Hepatocyte (in vitro differentiated cells): ENCODE measurements around the gene RBM17.

ENCODE experiments used
- EZH2 ChIP-seq: fragments of 200-600 bp; sonication (generic); IDR thresholded peaks from 2 replicates; pipeline ENCODE4 v1.6.1; 2016; ENCODE audit warnings: antibody characterized with exemption, mild to moderate bottlenecking, borderline replicate concordance
- EZH2phosphoT487 ChIP-seq: fragments of 200-600 bp; sonication (generic); IDR thresholded peaks from one replicate; pipeline ENCODE4 v1.6.1; 2018; ENCODE audit warnings: antibody characterized with exemption, mild to moderate bottlenecking, low read depth, moderate library complexity; ENCODE audit not compliant: unreplicated experiment, severe bottlenecking
- TF ChIP-seq, protein P1 (sequence below): fragments of 200-600 bp; sonication (generic); IDR thresholded peaks from 2 replicates; pipeline ENCODE4 v1.5.1; 2016; ENCODE audit warnings: antibody characterized with exemption, mild to moderate bottlenecking; ENCODE audit not compliant: poor library complexity

DNA sequence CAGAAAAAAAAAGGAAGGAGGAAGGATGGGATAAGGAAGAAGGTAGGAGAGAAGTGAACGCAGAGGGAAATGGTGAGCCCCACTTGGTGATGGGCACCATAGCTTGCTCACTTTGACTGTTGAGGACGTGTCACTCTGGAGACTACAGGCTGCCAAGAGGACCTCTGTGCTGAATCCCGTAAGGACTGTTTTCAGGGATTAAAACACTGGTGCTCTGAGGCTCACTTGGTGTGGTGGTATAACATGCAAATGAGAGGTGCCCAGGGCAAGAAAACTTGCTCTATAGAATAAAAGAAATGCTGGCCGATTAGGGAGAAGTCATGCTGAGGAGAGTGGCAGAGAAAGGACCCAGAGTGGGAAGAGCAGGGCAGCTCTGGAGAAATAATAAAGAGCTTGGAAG is 21.4 kb upstream of the RBM17 start:
- TF ChIP-seq, protein P1, sequence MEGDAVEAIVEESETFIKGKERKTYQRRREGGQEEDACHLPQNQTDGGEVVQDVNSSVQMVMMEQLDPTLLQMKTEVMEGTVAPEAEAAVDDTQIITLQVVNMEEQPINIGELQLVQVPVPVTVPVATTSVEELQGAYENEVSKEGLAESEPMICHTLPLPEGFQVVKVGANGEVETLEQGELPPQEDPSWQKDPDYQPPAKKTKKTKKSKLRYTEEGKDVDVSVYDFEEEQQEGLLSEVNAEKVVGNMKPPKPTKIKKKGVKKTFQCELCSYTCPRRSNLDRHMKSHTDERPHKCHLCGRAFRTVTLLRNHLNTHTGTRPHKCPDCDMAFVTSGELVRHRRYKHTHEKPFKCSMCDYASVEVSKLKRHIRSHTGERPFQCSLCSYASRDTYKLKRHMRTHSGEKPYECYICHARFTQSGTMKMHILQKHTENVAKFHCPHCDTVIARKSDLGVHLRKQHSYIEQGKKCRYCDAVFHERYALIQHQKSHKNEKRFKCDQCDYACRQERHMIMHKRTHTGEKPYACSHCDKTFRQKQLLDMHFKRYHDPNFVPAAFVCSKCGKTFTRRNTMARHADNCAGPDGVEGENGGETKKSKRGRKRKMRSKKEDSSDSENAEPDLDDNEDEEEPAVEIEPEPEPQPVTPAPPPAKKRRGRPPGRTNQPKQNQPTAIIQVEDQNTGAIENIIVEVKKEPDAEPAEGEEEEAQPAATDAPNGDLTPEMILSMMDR: no peak
- TF ChIP-seq EZH2phosphoT487: no peak
- TF ChIP-seq EZH2: no peak
